NOMO-1 treated with dmso at 0.1 percent for 144 hours (cell line): Measurements from ENCODE around the gene SPARC.
"Not testable (repeated sequence)": the region's sequence is repeated elsewhere in the genome, so short reads cannot be mapped to it uniquely, and the experiment has no call there.

Experiments used
- DNase-seq: peaks from one replicate; lab custom pipeline; 2025; ENCODE audit not compliant: unreplicated experiment; lab: John Stamatoyannopoulos, UW

SPARC gene

GRCh38 chr5:151680156-151680505 is 6.6 kb downstream of the SPARC start:
- DNase-seq, result not testable (repeated sequence)

GRCh38 chr5:151679421-151680155 is 7.1 kb downstream of the SPARC start:
- no peak for DNase-seq

GRCh38 chr5:151678713-151679112 is 8.0 kb downstream of the SPARC start:
- no peak for DNase-seq

- no peak for DNase-seq
These were observed 8.8 kb downstream of the SPARC start for GRCh38 chr5:151677776-151678545.

GRCh38 chr5:151676719-151677118 is 10.0 kb downstream of the SPARC start:
- DNase-seq, result no peak

GRCh38 chr5:151676314-151676712 is 10.4 kb downstream of the SPARC start:
- no peak for DNase-seq

- no peak for DNase-seq
These were observed 11.0 kb downstream of the SPARC start for GRCh38 chr5:151675611-151676313.

- DNase-seq, result no peak
These were observed 11.8 kb downstream of the SPARC start for GRCh38 chr5:151674626-151675610.

- no peak for DNase-seq
These were observed 13.3 kb downstream of the SPARC start for GRCh38 chr5:151673421-151673820.

- no peak for DNase-seq
These were observed 14.2 kb downstream of the SPARC start for GRCh38 chr5:151672516-151672915.

GRCh38 chr5:151671950-151672349 is 14.8 kb downstream of the SPARC start:
- DNase-seq, result no peak

- DNase-seq, result no peak
These were observed 15.6 kb downstream of the SPARC start for GRCh38 chr5:151670953-151671636.

- no peak for DNase-seq
These were observed 16.5 kb downstream of the SPARC start for GRCh38 chr5:151670083-151670686.

GRCh38 chr5:151667083-151667482 is 19.6 kb downstream of the SPARC start:
- DNase-seq, result no peak

- DNase-seq, result no peak
These were observed 21.1 kb downstream of the SPARC start for GRCh38 chr5:151665613-151666012.

- no peak for DNase-seq
These were observed 21.8 kb downstream of the SPARC start for GRCh38 chr5:151664694-151665585.

- peak; percentile 68 for DNase-seq
These were observed 23.0 kb downstream of the SPARC start for GRCh38 chr5:151663617-151664293.

- no peak for DNase-seq
These were observed 23.9 kb downstream of the SPARC start for GRCh38 chr5:151662805-151663204.
